T-helper 2 cell (primary cell): ENCODE data around the gene LPGAT1.
"Not testable (repeated sequence)": the region's sequence is repeated elsewhere in the genome, so short reads cannot be mapped to it uniquely, and the experiment has no call there.

Experiments
- DNase-seq, 5 experiments: peaks; one replicate each; pipeline versions ENCODE4 v3.0.0 to v3.0.0-alpha.2; 2012 to 2022

The LPGAT1 gene

GRCh38 chr1:211734359-211734758 lies 96.2 kb downstream of the LPGAT1 start:
- DNase-seq = no peak

- no peak for DNase-seq
Observed at GRCh38 chr1:211732293-211732980, 98.1 kb downstream of the LPGAT1 start.

- no peak for DNase-seq
Observed at GRCh38 chr1:211731456-211732292, 98.9 kb downstream of the LPGAT1 start.

GRCh38 chr1:211730347-211730746 lies 100.2 kb downstream of the LPGAT1 start:
- no peak for DNase-seq

GRCh38 chr1:211729238-211729637 lies 101.3 kb downstream of the LPGAT1 start:
- DNase-seq = no peak

GRCh38 chr1:211726467-211726995 lies 104.0 kb downstream of the LPGAT1 start:
- no peak for DNase-seq

GRCh38 chr1:211724687-211725196 lies 105.8 kb downstream of the LPGAT1 start:
- DNase-seq = no peak

- no peak for DNase-seq
Observed at GRCh38 chr1:211723273-211723672, 107.3 kb downstream of the LPGAT1 start.

GRCh38 chr1:211722277-211723175 lies 108.0 kb downstream of the LPGAT1 start:
- no peak for DNase-seq

GRCh38 chr1:211716555-211716954 lies 114.0 kb downstream of the LPGAT1 start:
- not testable (repeated sequence) for DNase-seq

GRCh38 chr1:211715971-211716370 lies 114.6 kb downstream of the LPGAT1 start:
- no peak for DNase-seq

- DNase-seq = no peak
Observed at GRCh38 chr1:211714154-211714553, 116.4 kb downstream of the LPGAT1 start.

- no peak for DNase-seq
Observed at GRCh38 chr1:211713231-211713630, 117.3 kb downstream of the LPGAT1 start.

- no peak for DNase-seq
Observed at GRCh38 chr1:211711315-211711705, 119.3 kb downstream of the LPGAT1 start.

- no peak for DNase-seq
Observed at GRCh38 chr1:211710566-211711314, 119.8 kb downstream of the LPGAT1 start.

- no peak for DNase-seq
Observed at GRCh38 chr1:211708926-211709325, 121.6 kb downstream of the LPGAT1 start.

GRCh38 chr1:211708006-211708405 lies 122.6 kb downstream of the LPGAT1 start:
- DNase-seq = no peak

GRCh38 chr1:211705467-211706091 lies 125.0 kb downstream of the LPGAT1 start:
- no peak for DNase-seq

GRCh38 chr1:211704543-211704942 lies 126.0 kb downstream of the LPGAT1 start:
- DNase-seq = no peak

GRCh38 chr1:211703812-211704537 lies 126.6 kb downstream of the LPGAT1 start:
- DNase-seq = no peak

- no peak for DNase-seq
Observed at GRCh38 chr1:211701733-211702132, 128.8 kb downstream of the LPGAT1 start.
